HUES6 (cell line): Measurements from ENCODE around the gene SLC43A2.
A peak's percentile ranks its signal among the peaks of the same experiment; 100 is the strongest.

Experiments used
- H3K27ac ChIP-seq: 2 replicates; pipeline ENCODE4 v1.7.0; 2013; ENCODE audit warnings: low read depth, mild to moderate bottlenecking, low read length, inconsistent platforms
- H3K27me3 ChIP-seq: 2 replicates; pipeline ENCODE4 v1.6.1; 2013; ENCODE audit warnings: low read length; ENCODE audit not compliant: control insufficient read depth, insufficient read depth
- H3K36me3 ChIP-seq: 2 replicates; pipeline ENCODE4 v1.6.1; 2013; ENCODE audit warnings: low read length; ENCODE audit not compliant: control insufficient read depth, insufficient read depth
- H3K4me1 ChIP-seq: 2 replicates; pipeline ENCODE4 v1.6.1; 2013; ENCODE audit warnings: low read length; ENCODE audit not compliant: control insufficient read depth, insufficient read depth
- H3K4me3 ChIP-seq: 2 replicates; pipeline ENCODE4 v1.5.1; 2013; ENCODE audit warnings: low read depth, low read length
- H3K9ac ChIP-seq: one replicate; pipeline ENCODE4 v1.6.1; 2013; ENCODE audit warnings: mild to moderate bottlenecking, low read length
- H3K9me3 ChIP-seq: 2 replicates; pipeline ENCODE4 v1.6.1; 2013; ENCODE audit warnings: low read depth, low read length; ENCODE audit not compliant: control insufficient read depth, insufficient read depth

The SLC43A2 gene

GRCh38 chr17:1643293-1643998 is 14.8 kb upstream of the SLC43A2 start:
- Histone ChIP-seq H3K9me3 (no peaks in the 10 kb centered on the region), H3K4me1 (peaks cover 47% of the 10 kb centered on the region), H3K27ac (no peak overlapping the region), H3K4me3 (peak overlapping the region; percentile 63), H3K36me3 (no peaks in the 10 kb centered on the region), H3K27me3 (peaks cover 16% of the 10 kb centered on the region), H3K9ac (peak overlapping the region; percentile 40)

- H3K36me3 ChIP-seq = no peaks in the 10 kb centered on the region
- no peak overlapping the region for H3K9ac ChIP-seq
- no peak overlapping the region for H3K4me3 ChIP-seq
- H3K9me3 ChIP-seq = no peaks in the 10 kb centered on the region
- H3K27ac ChIP-seq = no peak overlapping the region
- H3K27me3 ChIP-seq = peaks cover 16% of the 10 kb centered on the region
- H3K4me1 ChIP-seq = peaks cover 36% of the 10 kb centered on the region
These were observed 12.4 kb upstream of the SLC43A2 start for GRCh38 chr17:1641065-1641403.

- H3K27ac ChIP-seq = no peak overlapping the region
- no peak overlapping the region for H3K4me3 ChIP-seq
- no peaks in the 10 kb centered on the region for H3K9me3 ChIP-seq
- no peak overlapping the region for H3K9ac ChIP-seq
- peaks cover 16% of the 10 kb centered on the region for H3K27me3 ChIP-seq
- no peaks in the 10 kb centered on the region for H3K36me3 ChIP-seq
- peaks cover 31% of the 10 kb centered on the region for H3K4me1 ChIP-seq
These were observed 11.9 kb upstream of the SLC43A2 start for GRCh38 chr17:1640329-1641064.

GRCh38 chr17:1639549-1640180 is 11.0 kb upstream of the SLC43A2 start:
- Histone ChIP-seq H3K27ac (no peak overlapping the region), H3K9me3 (no peaks in the 10 kb centered on the region), H3K4me1 (peaks cover 23% of the 10 kb centered on the region), H3K4me3 (no peak overlapping the region), H3K27me3 (peaks cover 12% of the 10 kb centered on the region), H3K9ac (no peak overlapping the region), H3K36me3 (no peaks in the 10 kb centered on the region)

- Histone ChIP-seq H3K9me3 (no peaks in the 10 kb centered on the region), H3K4me1 (peaks cover 14% of the 10 kb centered on the region), H3K36me3 (no peaks in the 10 kb centered on the region), H3K27me3 (peaks cover 3% of the 10 kb centered on the region; the same call in 1 of the 2 replicates), H3K9ac (no peak overlapping the region), H3K27ac (no peak overlapping the region), H3K4me3 (no peak overlapping the region)
These were observed 10.1 kb upstream of the SLC43A2 start for GRCh38 chr17:1638624-1639300.

- H3K9me3 ChIP-seq = no peaks in the 10 kb centered on the region
- no peak overlapping the region for H3K9ac ChIP-seq
- no peak overlapping the region for H3K4me3 ChIP-seq
- H3K4me1 ChIP-seq = peaks cover 14% of the 10 kb centered on the region
- H3K27me3 ChIP-seq = no peaks in the 10 kb centered on the region
- no peak overlapping the region for H3K27ac ChIP-seq
- no peaks in the 10 kb centered on the region for H3K36me3 ChIP-seq
These were observed 9.5 kb upstream of the SLC43A2 start for GRCh38 chr17:1638171-1638590.

GRCh38 chr17:1636732-1637285 is 8.2 kb upstream of the SLC43A2 start:
- H3K36me3 ChIP-seq = no peaks in the 10 kb centered on the region
- H3K4me1 ChIP-seq = peaks cover 14% of the 10 kb centered on the region
- H3K27ac ChIP-seq = no peak overlapping the region
- H3K4me3 ChIP-seq = no peak overlapping the region
- H3K9me3 ChIP-seq = no peaks in the 10 kb centered on the region
- H3K9ac ChIP-seq = no peak overlapping the region
- no peaks in the 10 kb centered on the region for H3K27me3 ChIP-seq

GRCh38 chr17:1635675-1636465 is 7.2 kb upstream of the SLC43A2 start:
- Histone ChIP-seq H3K36me3 (no peaks in the 10 kb centered on the region), H3K27me3 (no peaks in the 10 kb centered on the region), H3K4me1 (peaks cover 14% of the 10 kb centered on the region), H3K9me3 (no peaks in the 10 kb centered on the region), H3K4me3 (no peak overlapping the region), H3K27ac (no peak overlapping the region), H3K9ac (no peak overlapping the region)

GRCh38 chr17:1634841-1635650 is 6.4 kb upstream of the SLC43A2 start:
- Histone ChIP-seq H3K27ac (no peak overlapping the region), H3K9ac (no peak overlapping the region), H3K27me3 (no peaks in the 10 kb centered on the region), H3K9me3 (no peaks in the 10 kb centered on the region), H3K4me3 (no peak overlapping the region), H3K4me1 (peaks cover 13% of the 10 kb centered on the region; the same call in 1 of the 2 replicates), H3K36me3 (no peaks in the 10 kb centered on the region)
